Limb (tissue), 2 donors: Measurements from ENCODE around the gene MYL9.

ENCODE experiments used
- DNase-seq, 2 donors: peaks; one replicate each; pipeline ENCODE4 v3.0.0-alpha.2; 2016; ENCODE audit errors: extremely low spot score in 2 of 2

Gene MYL9

GRCh38 chr20:36579996-36580545, 38.8 kb downstream of the MYL9 start:
- no peak for DNase-seq

- DNase-seq, result no peak
These were observed 41.0 kb downstream of the MYL9 start for GRCh38 chr20:36582322-36582721.

- no peak for DNase-seq
These were observed 41.5 kb downstream of the MYL9 start for GRCh38 chr20:36582821-36583220.

GRCh38 chr20:36584018-36584481, 42.7 kb downstream of the MYL9 start:
- no peak for DNase-seq

- no peak for DNase-seq
These were observed 44.2 kb downstream of the MYL9 start for GRCh38 chr20:36585410-36586125.

GRCh38 chr20:36587388-36588070, 46.2 kb downstream of the MYL9 start:
- DNase-seq, result no peak

GRCh38 chr20:36591281-36591680, 50.0 kb downstream of the MYL9 start:
- DNase-seq, result no peak

GRCh38 chr20:36591854-36592641, 50.7 kb downstream of the MYL9 start:
- DNase-seq, result peak in 1 of 2 donors; percentile 26

- DNase-seq, result no peak
These were observed 52.1 kb downstream of the MYL9 start for GRCh38 chr20:36593347-36593929.

GRCh38 chr20:36599912-36600345, 58.6 kb downstream of the MYL9 start:
- no peak for DNase-seq
